Left renal cortex interstitium (tissue), 4 donors: ENCODE data around the gene ENTREP1. TPM values are rescaled to one million over a fixed set of nuclear protein-coding genes. Genes with fewer than 3 reads are reported as not detected.

ENCODE experiments used
- DNase-seq, 4 donors: peaks; one replicate each; pipeline ENCODE4 v3.0.0-alpha.2; 2013; ENCODE audit warnings: low read depth in 4 of 4, low spot score in 2 of 4, missing footprints in 1 of 4
- polyA plus RNA-seq, 4 donors: library from polyadenylated mRNA; unstranded; fragments of 120-200 nt; gene quantifications; one replicate each; pipeline ENCODE4 v1.2.1, GENCODE V29; 2013; ENCODE audit not compliant: insufficient read length in 4 of 4

Gene ENTREP1
- polyA plus RNA-seq, 4 donors = 2.2 to 4.0 (median 3.1) TPM

DNA sequence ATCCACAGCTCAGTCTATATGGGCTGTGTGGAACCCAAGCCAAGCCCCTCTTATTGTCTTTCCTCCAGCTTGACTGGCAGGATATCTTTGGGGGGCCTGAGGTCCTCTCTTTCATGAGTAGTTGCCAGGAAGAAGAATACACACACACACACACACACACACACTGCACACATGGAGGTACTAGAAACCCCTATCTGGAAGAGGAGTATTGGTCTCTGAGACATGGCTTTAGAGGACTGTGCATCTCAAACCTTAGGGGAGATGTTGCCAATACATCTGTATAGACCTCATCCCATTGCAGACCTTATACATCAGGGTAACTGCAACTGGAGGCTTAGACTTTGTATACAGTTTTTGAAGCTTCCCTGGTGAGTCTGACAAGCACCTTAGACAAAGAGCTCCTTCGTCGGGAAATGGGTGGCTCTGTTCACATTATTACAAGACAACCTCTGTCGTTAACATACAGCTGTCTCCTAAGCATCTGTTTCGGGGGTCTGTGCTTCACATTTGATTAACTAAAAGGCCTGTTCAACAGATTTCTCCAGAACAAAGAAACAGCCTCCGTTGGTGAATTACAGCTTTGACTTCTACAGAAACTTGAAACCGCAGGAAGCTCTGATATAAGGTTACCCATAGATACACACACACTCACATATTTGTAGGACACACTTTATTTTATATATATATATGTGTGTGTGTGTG is 5.5 kb upstream of the ENTREP1 start:
- DNase-seq = peak in 1 of 4 donors; percentile 20

- no peak for DNase-seq
Observed at GRCh38 chr9:69322256-69322655, 2.8 kb upstream of the ENTREP1 start.

- peak in 1 of 4 donors; percentile 19 for DNase-seq
Observed at GRCh38 chr9:69323861-69324260, 1.2 kb upstream of the ENTREP1 start.

DNA sequence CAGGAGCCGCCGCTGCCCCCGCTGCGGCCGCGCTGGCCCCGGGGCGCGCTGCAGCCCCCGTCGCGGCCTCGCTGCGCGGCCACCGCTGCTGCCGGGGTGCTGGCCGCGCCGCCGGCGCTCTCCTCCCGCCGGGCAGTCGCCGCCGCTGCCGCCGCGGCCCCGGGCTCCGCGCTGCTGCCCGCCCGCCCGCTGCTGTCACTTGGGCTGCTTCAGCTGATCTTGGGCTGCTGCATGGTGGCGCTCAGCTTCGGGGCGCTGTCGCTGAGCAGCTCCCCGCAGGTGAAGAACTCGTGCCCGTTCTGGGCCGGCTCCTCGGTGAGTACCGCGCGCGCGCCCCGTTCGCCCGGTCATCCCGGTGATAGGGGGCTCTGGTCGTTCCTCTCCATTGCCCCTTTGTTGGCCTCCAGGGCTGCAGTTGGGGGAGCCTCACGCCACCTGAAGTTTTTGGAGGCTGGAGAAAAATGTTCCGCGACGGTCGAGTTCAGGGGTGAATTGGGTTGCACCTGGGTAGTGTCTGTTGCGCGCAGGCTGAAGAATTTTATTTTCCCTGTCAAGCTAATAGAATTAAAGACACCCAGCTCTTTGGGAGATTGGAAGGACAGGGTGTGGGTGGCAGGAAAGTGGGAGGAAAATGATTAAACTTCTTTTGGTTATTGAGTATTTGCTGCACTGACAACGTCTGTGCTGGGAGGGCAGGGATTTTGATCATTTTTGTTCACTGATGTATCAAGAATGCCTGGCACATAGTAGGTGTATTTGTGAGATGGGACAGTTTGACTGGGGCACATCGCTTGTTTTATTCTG is 596 bp downstream of the ENTREP1 start:
- peak in 1 of 4 donors; percentile 15 for DNase-seq

DNA sequence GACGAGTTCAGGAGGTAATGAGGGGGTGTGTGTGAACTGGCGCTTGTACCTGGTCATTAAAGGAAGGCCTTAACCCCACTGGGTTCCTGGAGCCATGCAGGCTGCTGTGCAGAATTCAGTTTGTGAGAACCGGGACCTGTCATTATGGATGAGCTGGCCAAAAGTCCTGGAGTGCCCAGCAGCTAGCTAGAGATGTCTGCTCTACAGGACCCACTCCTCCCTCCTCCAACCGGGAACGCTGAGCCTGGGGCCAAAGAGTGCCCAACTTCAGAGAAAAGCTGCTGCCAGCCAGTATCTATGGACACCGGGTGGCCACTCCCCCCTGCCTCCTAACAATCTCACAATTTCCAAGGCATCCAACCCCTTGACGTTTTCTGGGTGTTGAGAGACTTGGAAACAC is 1.2 kb downstream of the ENTREP1 start:
- no peak for DNase-seq

DNA sequence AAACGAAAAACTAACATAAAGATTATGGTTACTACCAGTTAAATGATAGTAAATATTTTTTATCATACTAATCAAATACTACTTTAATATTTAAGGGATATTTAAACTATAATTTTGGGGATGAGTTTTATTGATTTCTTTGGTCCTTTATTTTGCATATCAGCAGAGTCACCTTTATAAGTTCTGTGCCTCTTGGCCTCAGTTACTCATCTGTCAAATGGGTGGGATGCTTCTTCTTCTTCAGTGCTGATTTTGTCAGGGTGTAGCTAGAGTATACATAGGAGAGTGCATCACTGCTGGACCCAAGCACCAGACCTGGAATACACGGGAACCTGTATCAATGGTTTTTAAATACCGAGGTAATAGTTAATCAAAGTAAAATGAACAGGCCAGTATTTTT is 5.6 kb downstream of the ENTREP1 start:
- DNase-seq = no peak

DNA sequence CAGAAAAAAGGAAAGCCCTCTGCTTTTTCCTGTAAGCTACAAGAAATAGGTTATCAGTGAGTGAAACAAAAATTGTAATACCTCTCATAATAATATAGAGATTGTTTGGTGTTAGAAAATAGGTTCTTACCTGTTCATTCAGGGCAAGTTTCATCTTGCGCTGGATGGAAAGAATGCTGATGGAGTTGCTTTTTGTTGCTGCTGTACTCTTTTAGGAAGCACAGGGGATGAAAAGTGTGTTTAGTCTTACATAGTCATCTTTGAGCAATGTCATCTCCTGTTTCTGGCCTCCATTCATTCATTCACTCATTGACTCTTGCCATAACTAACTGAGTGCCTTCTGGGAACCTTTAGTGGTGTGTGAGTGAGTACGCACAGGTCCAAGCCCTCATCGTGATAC is 6.4 kb downstream of the ENTREP1 start:
- no peak for DNase-seq

- DNase-seq = no peak
Observed at GRCh38 chr9:69332067-69332685, 7.2 kb downstream of the ENTREP1 start.

DNA sequence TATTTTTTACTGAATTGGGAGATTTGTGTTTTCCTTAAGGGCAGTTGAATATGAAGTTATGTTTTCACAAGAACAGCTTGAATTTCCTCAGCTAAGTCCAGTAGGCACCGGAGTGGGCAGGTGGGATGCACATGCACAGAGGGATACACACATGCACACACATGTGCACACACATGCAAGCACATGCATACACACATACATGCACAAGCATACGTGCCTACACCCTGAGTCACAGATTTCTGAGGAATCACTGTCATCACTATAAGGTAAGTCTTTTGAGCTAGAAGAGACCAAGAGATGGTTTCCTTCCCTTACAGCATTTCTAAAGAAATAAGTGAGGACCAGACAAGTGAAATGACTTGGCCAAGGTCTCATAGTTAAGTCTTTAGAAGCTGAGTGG is 8.7 kb downstream of the ENTREP1 start:
- no peak for DNase-seq

DNA sequence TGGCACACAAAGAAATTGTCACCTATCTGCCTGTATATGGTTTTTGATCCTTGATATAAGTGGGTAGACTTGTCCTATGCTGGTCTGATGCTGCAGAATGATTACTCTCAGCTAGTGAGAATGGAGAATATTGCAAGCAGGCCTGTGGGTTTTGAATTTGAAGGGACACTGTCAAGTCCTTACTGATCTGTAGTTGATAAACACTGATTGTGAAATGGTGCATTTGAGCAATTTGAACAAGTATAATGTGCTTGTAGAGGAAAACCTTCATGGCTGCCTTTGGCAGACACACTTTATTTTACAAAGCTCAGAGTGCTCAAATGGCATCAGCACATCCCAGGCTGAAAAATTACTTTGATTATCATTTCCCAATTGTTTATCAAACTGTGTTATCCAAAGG is 9.3 kb downstream of the ENTREP1 start:
- DNase-seq = no peak

GRCh38 chr9:69339620-69340019 is 14.6 kb downstream of the ENTREP1 start:
- DNase-seq = no peak

DNA sequence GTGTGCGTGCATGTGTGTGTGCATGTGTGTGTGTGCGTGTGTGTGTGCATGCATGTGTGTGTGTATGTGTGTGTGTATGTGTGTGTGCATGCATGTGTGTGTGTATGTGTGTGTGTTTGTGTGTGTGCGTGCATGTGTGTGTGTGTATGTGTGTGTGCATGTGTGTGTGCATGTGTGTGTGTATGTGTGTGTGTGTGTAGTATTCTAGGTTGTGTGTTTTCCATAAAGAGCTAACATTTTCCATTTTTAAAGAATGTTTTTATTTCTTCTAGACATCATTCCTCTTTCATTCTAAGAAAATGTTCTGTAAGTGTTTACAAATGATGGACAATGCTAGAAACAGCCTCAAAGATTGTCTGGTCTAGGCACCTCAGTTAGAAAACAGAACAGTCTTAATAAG is 15.6 kb downstream of the ENTREP1 start:
- no peak for DNase-seq

DNA sequence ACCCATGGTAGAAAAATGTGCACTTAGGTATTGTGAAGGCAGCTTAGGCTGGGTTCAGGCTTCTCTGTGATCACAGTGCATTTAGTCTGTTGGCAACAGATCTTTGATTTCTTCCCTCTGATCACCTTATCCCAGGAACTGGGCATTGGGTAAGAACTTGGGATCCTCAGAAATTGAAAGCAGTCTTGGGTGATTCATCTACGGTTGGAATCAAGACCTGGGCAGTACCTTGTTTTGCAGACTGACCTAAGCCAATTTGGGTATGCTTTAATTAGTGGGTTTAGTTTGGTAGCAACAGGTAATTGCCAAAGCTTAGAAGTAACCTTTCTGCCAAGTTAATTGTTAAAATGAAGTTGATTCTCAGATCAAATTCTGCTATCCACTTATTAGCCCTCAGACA is 17.8 kb downstream of the ENTREP1 start:
- no peak for DNase-seq

DNA sequence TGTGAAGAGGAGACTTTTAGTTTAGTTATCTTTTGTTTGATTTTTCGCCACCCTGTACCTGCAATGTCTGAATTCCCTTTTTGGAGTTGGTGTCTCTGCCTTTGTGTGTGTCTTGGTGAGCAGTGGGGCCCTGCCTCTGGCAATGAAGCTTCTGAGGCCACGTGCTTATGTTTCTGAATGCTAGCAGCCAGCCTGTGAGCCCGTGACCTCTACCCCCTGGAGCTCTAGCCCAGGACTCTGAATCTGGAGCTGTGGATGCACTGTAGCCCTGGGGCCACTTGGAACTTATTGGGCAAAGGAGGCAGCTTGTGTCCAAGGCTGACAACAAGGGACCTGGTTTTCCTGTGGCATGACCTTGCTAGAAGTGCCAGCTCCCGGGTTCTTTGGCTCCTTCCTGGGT is 19.4 kb downstream of the ENTREP1 start:
- no peak for DNase-seq

DNA sequence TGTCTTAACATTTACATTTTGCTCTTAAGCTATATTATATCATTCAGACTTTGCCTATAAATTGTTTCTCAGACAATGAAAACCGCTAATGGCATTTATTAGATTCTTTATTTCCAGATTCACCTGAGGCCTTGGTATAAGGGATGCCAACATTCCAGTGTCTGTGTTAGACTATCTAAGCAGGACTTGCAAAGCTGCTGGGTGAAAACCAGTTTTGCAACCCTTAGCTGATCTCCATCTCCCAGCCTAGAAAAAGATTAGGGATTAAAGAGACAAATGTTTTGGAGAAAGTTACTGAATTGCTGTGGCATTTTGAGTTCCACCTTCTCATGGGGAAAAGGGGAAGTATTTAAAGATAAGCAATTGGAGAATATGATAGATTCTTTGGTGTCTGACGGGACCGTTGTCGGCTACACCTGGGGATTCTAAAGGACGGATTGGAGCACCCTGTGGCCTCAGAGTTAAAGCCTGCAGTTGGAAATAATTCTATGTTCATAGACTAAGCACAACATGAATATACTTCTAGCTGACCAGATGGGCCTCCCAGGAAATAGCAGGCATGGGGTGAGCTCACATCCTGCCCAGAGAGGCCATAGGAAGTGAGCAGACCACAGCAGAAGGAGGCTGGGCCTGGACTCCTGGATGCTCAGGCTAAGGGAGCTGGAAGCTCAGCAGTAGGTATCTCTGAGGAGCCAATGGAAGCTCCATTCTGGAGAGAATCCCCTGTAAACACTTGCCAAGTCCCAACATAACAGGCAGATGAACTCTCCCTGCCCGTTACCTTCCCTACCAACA is 21.8 kb downstream of the ENTREP1 start:
- no peak for DNase-seq

- DNase-seq = no peak
Observed at GRCh38 chr9:69347607-69348006, 22.6 kb downstream of the ENTREP1 start.

DNA sequence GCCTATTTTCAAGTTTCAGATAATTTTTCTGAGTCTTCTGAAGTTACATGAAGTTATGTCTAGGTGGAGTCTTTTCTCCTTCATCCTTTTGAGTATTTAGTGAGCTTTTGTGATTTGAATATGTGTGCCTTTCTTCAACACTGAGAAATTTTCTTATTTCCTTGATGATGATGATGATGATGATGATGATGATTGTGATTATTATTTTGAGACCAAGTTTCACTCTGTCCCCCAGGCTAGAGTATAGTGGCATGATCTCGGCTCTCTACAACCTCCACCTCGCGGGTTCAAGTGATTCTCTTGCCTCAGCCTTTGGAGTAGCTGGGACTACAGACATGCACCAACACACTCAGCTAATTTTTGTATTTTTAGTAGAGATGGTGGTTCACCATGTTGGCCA is 26.2 kb downstream of the ENTREP1 start:
- DNase-seq = no peak

GRCh38 chr9:69355232-69355631 is 30.2 kb downstream of the ENTREP1 start:
- DNase-seq = no peak

GRCh38 chr9:69357030-69357775 is 32.2 kb downstream of the ENTREP1 start:
- DNase-seq = no peak

DNA sequence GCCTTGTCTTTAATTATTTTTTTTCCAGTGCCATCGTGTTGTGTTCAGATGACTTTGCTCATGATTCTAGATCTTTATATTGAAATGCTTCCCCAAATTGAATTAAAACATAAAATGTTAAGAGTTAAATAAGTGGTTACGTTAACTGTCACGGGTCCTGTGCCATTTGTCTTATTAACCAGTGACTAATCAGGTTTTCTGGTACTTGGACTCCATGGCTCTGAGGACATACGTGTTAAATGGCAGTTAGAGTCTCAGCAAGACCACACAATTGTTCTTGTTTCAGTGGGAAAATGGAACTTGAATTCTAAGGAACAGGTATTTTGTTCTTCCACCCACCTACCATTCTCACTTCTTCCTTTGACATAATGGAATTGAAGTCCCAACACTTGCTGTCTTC is 32.8 kb downstream of the ENTREP1 start:
- DNase-seq = no peak
